BE2C (cell line): ENCODE data around the gene KNCN.

ENCODE experiments used
- DNase-seq: peaks from one replicate; pipeline ENCODE4 v3.0.0-alpha.2; 2020
- H3K27me3 ChIP-seq: fragments of 250-450 bp; sonication (Bioruptor Pico); 2 replicates; pipeline ENCODE4 v1.5.1; 2020; ENCODE audit warnings: mild to moderate bottlenecking
- H3K36me3 ChIP-seq: fragments of 250-450 bp; sonication (Bioruptor Pico); 2 replicates; pipeline ENCODE4 v1.5.1; 2020; ENCODE audit warnings: mild to moderate bottlenecking
- H3K4me1 ChIP-seq: fragments of 250-450 bp; sonication (Bioruptor Pico); 2 replicates; pipeline ENCODE4 v1.5.1; 2020
- H3K4me3 ChIP-seq: 2 replicates; pipeline ENCODE4 v1.5.1; 2011; ENCODE audit warnings: low read depth, low read length
- H3K9me3 ChIP-seq: fragments of 250-450 bp; sonication (Bioruptor Pico); 2 replicates; pipeline ENCODE4 v1.5.1; 2020
- CTCF ChIP-seq: IDR thresholded peaks from 2 replicates; pipeline ENCODE4 v1.5.1; 2012; ENCODE audit warnings: mild to moderate bottlenecking, low read depth, low read length

KNCN gene

DNA sequence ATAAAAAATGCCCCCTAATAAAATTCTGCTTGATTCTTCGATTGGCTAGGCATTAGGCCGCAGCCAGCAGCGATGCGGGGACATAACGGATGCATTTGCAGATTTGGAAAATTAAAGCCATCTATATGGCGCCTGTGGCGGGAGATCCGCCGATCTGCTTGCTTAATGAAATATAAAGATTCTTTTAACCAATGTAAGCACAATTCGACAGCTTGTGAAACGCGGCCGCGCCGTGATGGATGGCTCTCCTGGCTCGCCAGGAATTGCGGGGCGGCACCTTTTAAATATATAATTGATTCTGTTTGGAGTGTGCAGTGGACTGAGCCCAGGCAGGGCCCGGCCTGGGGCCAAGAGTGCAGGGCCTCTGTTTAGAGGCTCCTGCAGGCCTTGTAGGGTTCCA is 53.8 kb downstream of the KNCN start:
- Histone ChIP-seq H3K4me3 (no peak overlapping the region), H3K9me3 (no peaks in the 10 kb centered on the region), H3K36me3 (no peaks in the 10 kb centered on the region), H3K4me1 (no peaks in the 10 kb centered on the region), H3K27me3 (peaks cover under 1% of the 10 kb centered on the region; the same call in 1 of the 2 replicates)
- no peak for DNase-seq
- TF ChIP-seq CTCF = no peak

GRCh38 chr1:46497020-46497419 is 54.4 kb downstream of the KNCN start:
- no peak for TF ChIP-seq CTCF
- no peak overlapping the region for H3K4me3 ChIP-seq
- peaks cover 7% of the 10 kb centered on the region for H3K27me3 ChIP-seq
- H3K36me3 ChIP-seq = no peaks in the 10 kb centered on the region
- no peak for DNase-seq
- no peaks in the 10 kb centered on the region for H3K9me3 ChIP-seq
- H3K4me1 ChIP-seq = no peaks in the 10 kb centered on the region

DNA sequence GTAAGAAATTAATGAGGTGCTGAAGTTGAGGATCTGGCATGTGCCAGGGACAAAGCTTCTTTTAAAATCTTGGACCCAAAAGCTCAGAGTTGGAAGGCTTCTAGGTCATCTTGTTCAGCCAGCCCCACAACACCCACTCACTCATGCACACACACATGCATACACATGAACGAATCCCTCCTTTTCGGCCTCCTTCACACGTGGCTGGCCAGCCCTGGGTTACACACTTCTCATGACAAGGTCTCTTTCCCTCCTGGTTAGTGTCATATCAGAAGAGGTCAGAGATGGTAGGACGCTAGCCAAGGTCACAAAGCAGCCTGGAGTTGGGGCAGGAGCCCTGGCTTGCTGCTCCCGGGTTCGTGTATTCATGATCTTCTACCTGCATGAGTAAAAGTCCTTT is 54.9 kb downstream of the KNCN start:
- no peaks in the 10 kb centered on the region for H3K36me3 ChIP-seq
- no peaks in the 10 kb centered on the region for H3K9me3 ChIP-seq
- no peak overlapping the region for H3K4me3 ChIP-seq
- no peak for TF ChIP-seq CTCF
- no peak for DNase-seq
- no peaks in the 10 kb centered on the region for H3K4me1 ChIP-seq
- H3K27me3 ChIP-seq = peaks cover 12% of the 10 kb centered on the region

DNA sequence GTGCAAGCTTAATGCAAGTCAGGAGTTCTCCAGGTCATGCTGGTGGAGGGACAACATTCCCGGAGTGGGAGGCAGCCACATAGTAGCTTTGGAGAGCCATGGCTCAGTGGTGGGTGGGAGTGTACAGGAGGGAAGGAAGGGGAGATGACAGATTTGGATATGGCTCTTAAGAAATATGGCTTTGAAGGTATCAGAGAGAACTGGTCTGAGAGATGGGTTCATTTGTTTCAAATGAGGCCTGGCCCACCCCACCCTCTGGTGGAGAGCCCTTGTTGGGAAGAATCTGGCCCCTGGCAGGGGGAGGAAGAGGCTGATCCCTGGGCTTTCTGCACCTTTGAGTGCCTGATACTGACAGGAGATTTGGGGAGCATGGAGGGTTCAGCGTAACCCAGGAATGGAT is 55.7 kb downstream of the KNCN start:
- Histone ChIP-seq H3K4me3 (no peak overlapping the region), H3K27me3 (peaks cover 19% of the 10 kb centered on the region), H3K9me3 (no peaks in the 10 kb centered on the region), H3K4me1 (no peaks in the 10 kb centered on the region), H3K36me3 (no peaks in the 10 kb centered on the region)
- TF ChIP-seq CTCF = no peak
- no peak for DNase-seq
